Measurements from ENCODE around the gene UIMC1.

- no peak for TF ChIP-seq CTCF (conservative IDR thresholded peaks at IDR 0.05 in 1 of 2, IDR thresholded peaks at IDR 0.05 in 1 of 2; ENCODE audit: extremely low read depth in 1 of 2, insufficient read depth in 1 of 2, low read depth in 1 of 2, low read length in 2 of 2)
- TF ChIP-seq EZH2 (IDR thresholded peaks at IDR 0.05; ENCODE audit: borderline replicate concordance, low read length): no peak
Measured at GRCh38 chr5:176862330-176862995, 144.1 kb downstream of the UIMC1 start.
